ENCODE results near the gene PPP1R9A. TPM values are rescaled to one million over a fixed set of nuclear protein-coding genes. Genes with fewer than 3 reads are reported as not detected.

Gene PPP1R9A
- total RNA-seq, 1 donor from 2014 or later: 30.6 TPM

DNA sequence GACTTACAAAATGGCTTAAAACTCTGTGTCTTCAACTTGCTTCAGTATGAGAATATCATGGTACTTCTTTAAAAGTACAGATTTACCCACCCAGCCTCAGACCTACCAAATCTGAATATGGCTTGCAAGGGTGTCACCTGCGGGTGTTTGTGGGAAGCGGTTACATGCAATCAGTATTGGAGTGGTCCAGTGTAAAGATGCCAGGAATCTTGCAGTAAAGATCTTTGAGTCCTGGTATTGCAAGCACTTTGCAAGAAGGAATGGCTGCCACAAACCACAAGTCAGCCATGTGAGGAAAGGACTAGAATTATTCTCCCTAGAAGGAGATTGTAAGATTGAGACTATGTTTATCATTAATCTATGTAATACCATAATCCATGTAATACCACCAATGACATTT is 301.9 kb downstream of the PPP1R9A start:
- Histone ChIP-seq H3K4me3 (no peak overlapping the region), H3K36me3 (no peaks in the 10 kb centered on the region)

DNA sequence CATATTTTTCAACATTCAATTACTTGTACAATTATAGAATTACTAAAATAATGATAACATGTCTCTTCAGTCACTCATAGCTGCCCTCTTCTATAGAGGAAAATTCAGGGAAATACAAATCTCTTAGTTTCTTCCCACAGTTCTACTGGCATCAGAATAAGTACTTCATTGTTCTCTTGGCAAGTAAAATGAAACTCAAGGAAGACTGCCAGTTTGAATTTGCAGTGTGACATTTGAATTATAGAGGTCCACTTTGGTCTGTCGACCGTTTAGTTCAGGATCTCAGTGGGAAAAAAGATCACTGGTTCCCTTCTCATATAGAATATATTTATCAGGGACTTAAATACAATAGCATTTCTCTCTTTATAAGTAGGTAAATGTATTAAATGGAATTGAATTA is 302.4 kb downstream of the PPP1R9A start:
- no peaks in the 10 kb centered on the region for H3K27me3 ChIP-seq
- H3K36me3 ChIP-seq: no peaks in the 10 kb centered on the region
- ATAC-seq (no peak), DNase-seq (no peak)
- intact Hi-C loops (cut with DNase I): no loop called here
- H3K4me1 ChIP-seq: no peaks in the 10 kb centered on the region
- no peaks in the 10 kb centered on the region for H3K9me3 ChIP-seq
- H3K4me3 ChIP-seq: no peak overlapping the region
- TF ChIP-seq, protein P1, sequence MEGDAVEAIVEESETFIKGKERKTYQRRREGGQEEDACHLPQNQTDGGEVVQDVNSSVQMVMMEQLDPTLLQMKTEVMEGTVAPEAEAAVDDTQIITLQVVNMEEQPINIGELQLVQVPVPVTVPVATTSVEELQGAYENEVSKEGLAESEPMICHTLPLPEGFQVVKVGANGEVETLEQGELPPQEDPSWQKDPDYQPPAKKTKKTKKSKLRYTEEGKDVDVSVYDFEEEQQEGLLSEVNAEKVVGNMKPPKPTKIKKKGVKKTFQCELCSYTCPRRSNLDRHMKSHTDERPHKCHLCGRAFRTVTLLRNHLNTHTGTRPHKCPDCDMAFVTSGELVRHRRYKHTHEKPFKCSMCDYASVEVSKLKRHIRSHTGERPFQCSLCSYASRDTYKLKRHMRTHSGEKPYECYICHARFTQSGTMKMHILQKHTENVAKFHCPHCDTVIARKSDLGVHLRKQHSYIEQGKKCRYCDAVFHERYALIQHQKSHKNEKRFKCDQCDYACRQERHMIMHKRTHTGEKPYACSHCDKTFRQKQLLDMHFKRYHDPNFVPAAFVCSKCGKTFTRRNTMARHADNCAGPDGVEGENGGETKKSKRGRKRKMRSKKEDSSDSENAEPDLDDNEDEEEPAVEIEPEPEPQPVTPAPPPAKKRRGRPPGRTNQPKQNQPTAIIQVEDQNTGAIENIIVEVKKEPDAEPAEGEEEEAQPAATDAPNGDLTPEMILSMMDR (IDR thresholded peaks at IDR 0.05): no peak
- no peak overlapping the region for H3K27ac ChIP-seq

More for the DNA sequence above, 301.9 kb downstream of the PPP1R9A start:
- no peak overlapping the region for H3K27ac ChIP-seq
- H3K9me3 ChIP-seq: no peaks in the 10 kb centered on the region
- no peaks in the 10 kb centered on the region for H3K4me1 ChIP-seq
- intact Hi-C loops (cut with DNase I): no loop called here
- ATAC-seq (no peak), DNase-seq (no peak)
- TF ChIP-seq, protein P1 (IDR thresholded peaks at IDR 0.05): no peak
- no peaks in the 10 kb centered on the region for H3K27me3 ChIP-seq

DNA sequence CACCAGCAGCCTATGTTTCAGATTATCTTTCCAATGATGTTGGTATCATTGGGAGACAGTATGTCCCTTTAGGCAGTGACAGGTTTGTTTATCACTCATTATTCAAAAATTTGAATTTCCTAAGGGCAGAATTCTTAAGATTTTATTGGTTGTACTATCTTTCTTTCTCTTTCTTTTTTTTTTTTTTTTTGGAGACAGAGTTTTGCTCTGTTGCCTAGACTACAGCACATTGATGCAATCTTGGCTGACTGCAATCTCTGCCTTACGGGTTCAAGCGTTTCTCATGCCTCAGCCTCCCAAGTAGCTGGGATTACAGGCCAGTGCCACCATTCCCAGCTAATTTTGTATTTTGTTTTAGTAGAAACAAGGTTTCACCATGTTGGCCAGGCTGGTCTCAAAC is 305.8 kb downstream of the PPP1R9A start:
- ATAC-seq: no peak
- Histone ChIP-seq H3K9me3 (no peaks in the 10 kb centered on the region), H3K27ac (no peak overlapping the region), H3K27me3 (no peaks in the 10 kb centered on the region), H3K36me3 (no peaks in the 10 kb centered on the region), H3K4me3 (no peak overlapping the region), H3K4me1 (no peaks in the 10 kb centered on the region)
- no peak for DNase-seq
- TF ChIP-seq, protein P1 (IDR thresholded peaks at IDR 0.05): no peak
- intact Hi-C loops (cut with DNase I): no loop called here

DNA sequence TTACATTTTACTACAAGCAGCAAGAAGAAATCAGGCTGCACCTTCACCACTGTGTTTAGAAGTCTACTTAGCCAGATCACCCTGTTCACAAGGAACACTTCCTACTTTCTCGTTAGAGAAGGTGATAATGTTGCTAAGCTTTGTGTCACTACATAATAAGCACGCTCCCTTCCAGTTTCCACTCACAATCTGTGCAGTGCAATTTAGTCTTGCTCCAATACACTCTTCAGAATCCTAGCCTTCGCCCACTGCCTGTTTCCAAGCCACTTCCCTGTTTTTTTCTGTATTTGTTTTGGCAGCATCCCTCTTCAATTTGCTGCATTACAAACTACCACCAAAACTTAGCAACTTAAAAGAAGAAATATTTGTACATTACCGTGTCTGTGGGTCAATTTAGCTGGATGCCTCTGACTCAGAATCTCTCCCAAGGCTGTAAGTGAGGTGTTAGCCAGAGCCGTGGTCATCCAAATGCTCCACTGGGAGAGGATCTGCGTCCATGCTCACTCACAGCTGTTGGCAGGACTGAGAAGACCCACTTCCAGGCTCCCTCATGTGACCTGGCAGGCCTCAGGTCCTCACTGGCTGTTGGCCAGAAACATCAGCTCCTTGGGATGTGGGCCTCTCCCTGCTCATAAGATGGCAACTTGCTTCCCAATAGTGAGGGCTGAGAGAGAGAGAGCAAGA is 306.6 kb downstream of the PPP1R9A start:
- H3K9me3 ChIP-seq: no peaks in the 10 kb centered on the region
- intact Hi-C loops (cut with DNase I): no loop called here
- H3K4me3 ChIP-seq: no peak overlapping the region
- H3K27ac ChIP-seq: no peak overlapping the region
- no peaks in the 10 kb centered on the region for H3K4me1 ChIP-seq
- DNase-seq (no peak), ATAC-seq (peak; percentile 43)
- H3K27me3 ChIP-seq: no peaks in the 10 kb centered on the region
- H3K36me3 ChIP-seq: no peaks in the 10 kb centered on the region
- TF ChIP-seq, protein P1 (IDR thresholded peaks at IDR 0.05): no peak

DNA sequence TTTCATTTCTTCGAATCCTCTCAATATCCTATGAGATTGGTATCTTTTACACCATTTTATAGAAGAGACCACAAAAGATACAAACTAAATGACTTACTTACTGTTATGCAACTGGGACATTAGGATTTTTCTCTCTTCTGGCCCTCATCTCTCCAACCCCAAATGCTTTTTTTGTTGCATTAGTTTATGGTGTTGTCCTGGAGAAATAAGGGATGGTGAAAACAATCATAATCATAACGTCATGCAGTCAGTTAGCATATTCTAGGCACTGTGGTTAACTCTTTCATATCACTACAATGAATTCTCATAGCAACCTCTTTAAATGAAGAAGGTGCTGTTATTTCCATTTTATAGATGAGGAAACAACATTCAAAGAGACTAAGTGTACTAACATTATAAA is 312.3 kb downstream of the PPP1R9A start:
- intact Hi-C loops (cut with DNase I): no loop called here

More for the DNA sequence above, 312.3 kb downstream of the PPP1R9A start:
- no peak overlapping the region for H3K27ac ChIP-seq
- H3K9me3 ChIP-seq: no peaks in the 10 kb centered on the region
- TF ChIP-seq, protein P1 (IDR thresholded peaks at IDR 0.05): no peak
- no peak for ATAC-seq
- H3K36me3 ChIP-seq: no peaks in the 10 kb centered on the region
- no peaks in the 10 kb centered on the region for H3K4me1 ChIP-seq
- no peaks in the 10 kb centered on the region for H3K27me3 ChIP-seq
- DNase-seq: no peak
- H3K4me3 ChIP-seq: no peak overlapping the region
